Measurements from ENCODE around the gene CEP89. TPM values are rescaled to one million over a fixed set of nuclear protein-coding genes. Genes with fewer than 3 reads are reported as not detected.
A peak's percentile ranks its signal among the peaks of the same experiment; 100 is the strongest.

Gene CEP89
- total RNA-seq, 4 donors from 2014 or later = 8.8 to 19.8 (median 14.0) TPM

- Histone ChIP-seq H3K4me3 (no peak overlapping the region), H3K36me3 (peaks cover 0 to 12% (median 0%) of the 10 kb centered on the region in 3 donors), H3K27ac (no peak overlapping the region), H3K4me1 (no peaks in the 10 kb centered on the region), H3K9me3 (no peaks in the 10 kb centered on the region), H3K27me3 (no peaks in the 10 kb centered on the region)
- DNase-seq = no peak
- TF ChIP-seq POLR2A (IDR thresholded peaks at IDR 0.05) = no peak
- TF ChIP-seq CTCF (IDR thresholded peaks at IDR 0.05) = no peak
Observed at GRCh38 chr19:32909257-32909656, 62.5 kb downstream of the CEP89 start.

- H3K4me1 ChIP-seq = no peaks in the 10 kb centered on the region
- TF ChIP-seq CTCF (IDR thresholded peaks at IDR 0.05) (no peak), POLR2A (IDR thresholded peaks at IDR 0.05) (no peak)
- H3K27me3 ChIP-seq = no peaks in the 10 kb centered on the region
- peaks cover 0 to 12% (median 0%) of the 10 kb centered on the region in 3 donors for H3K36me3 ChIP-seq
- H3K9me3 ChIP-seq = no peaks in the 10 kb centered on the region
- H3K4me3 ChIP-seq = no peak overlapping the region
- H3K27ac ChIP-seq = no peak overlapping the region
- no peak for DNase-seq
Observed at GRCh38 chr19:32908641-32909190, 63.0 kb downstream of the CEP89 start.

- peak in 2 of 3 donors; percentile 68 to 73 for DNase-seq
- TF ChIP-seq POLR2A (IDR thresholded peaks at IDR 0.05) (no peak), CTCF (IDR thresholded peaks at IDR 0.05) (peak in 1 of 6 experiments; percentile 12)
- Histone ChIP-seq H3K36me3 (peaks cover 0 to 13% (median 0%) of the 10 kb centered on the region in 3 donors), H3K4me1 (peaks cover 0 to 3% (median 0%) of the 10 kb centered on the region in 4 donors), H3K27ac (peak overlapping the region in 3 of 4 donors; percentile 20 to 77 (median 71)), H3K27me3 (no peaks in the 10 kb centered on the region), H3K9me3 (no peaks in the 10 kb centered on the region), H3K4me3 (no peak overlapping the region)
Observed at GRCh38 chr19:32902448-32902847, 69.3 kb downstream of the CEP89 start.

- Histone ChIP-seq H3K9me3 (no peaks in the 10 kb centered on the region), H3K4me1 (peaks cover 0 to 3% (median 0%) of the 10 kb centered on the region in 4 donors), H3K27me3 (no peaks in the 10 kb centered on the region), H3K4me3 (no peak overlapping the region), H3K27ac (peak overlapping the region in 1 of 4 donors; percentile 77), H3K36me3 (peaks cover 0 to 13% (median 0%) of the 10 kb centered on the region in 3 donors)
- TF ChIP-seq POLR2A (IDR thresholded peaks at IDR 0.05) (no peak), CTCF (IDR thresholded peaks at IDR 0.05) (no peak)
- no peak for DNase-seq
Observed at GRCh38 chr19:32901504-32902161, 70.1 kb downstream of the CEP89 start.

GRCh38 chr19:32896516-32897214, 75.1 kb downstream of the CEP89 start:
- Histone ChIP-seq H3K4me1 (no peaks in the 10 kb centered on the region), H3K4me3 (no peak overlapping the region), H3K27me3 (no peaks in the 10 kb centered on the region), H3K27ac (no peak overlapping the region), H3K36me3 (peaks cover 0 to 16% (median 0%) of the 10 kb centered on the region in 3 donors), H3K9me3 (peaks cover 0 to 9% (median 3%) of the 10 kb centered on the region in 4 donors)
- no peak for TF ChIP-seq POLR2A (IDR thresholded peaks at IDR 0.05)
- no peak for TF ChIP-seq CTCF (IDR thresholded peaks at IDR 0.05)
- DNase-seq = no peak
